ENCODE measurements around the gene COA6. TPM values are rescaled to one million over a fixed set of nuclear protein-coding genes. Genes with fewer than 3 reads are reported as not detected.
"Not testable (repeated sequence)": the region's sequence is repeated elsewhere in the genome, so short reads cannot be mapped to it uniquely, and the experiment has no call there.

Gene COA6
- polyA plus RNA-seq, 1 experiment, result 11.7 TPM

DNA sequence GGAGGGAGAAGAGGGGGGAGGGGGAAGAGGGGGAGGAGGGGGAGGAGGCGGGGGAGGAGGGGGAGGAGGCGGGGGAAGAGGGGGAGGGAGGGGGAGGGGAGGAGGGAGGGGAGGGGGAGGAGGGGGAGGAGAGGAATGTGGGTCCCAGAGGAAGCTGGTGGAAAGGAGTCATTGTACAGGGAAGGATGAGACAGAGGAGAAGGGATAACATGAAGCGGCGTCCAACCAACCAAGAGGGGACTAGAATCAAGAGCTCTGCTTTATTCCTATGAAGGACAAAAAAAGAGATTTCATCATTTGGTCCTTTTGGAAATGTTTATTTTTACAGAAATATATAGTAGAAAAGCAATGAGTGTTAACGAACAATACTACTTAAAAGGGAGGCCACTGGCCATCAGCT, 24.5 kb downstream of the COA6 start:
- POLR2A ChIA-PET, result no interaction called here

DNA sequence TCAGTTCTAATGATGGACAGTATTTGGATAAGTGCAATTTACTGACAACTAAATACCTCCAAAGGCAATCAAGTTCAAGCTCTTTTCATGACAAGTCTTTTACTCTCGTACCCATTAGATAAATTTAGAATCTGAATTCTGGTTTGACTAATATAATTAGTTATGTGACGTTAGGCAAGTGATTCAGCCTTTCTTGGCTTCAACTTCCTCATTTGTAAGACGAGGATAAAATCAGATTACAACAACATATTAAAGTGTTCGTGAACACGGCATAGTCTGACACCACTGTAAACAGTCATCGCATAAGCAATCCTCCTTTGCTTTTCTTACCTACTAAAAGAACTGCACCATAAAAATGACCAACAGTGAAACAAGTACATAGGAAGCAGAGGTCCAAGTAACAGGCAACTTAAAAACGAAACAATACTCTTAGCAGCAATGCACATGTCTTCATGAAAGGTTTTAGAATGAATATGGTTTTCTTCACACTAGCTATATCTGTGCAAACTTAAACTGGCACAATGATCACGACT, 25.7 kb downstream of the COA6 start:
- DNase-seq (ENCODE audit: low read depth), result no peak
- Histone ChIP-seq H3K4me3 (ENCODE audit: low read depth, low read length) (no peak overlapping the region), H3K27me3 (ENCODE audit: control insufficient read depth, insufficient read depth, low read length) (no peaks in the 10 kb centered on the region), H3K36me3 (ENCODE audit: control insufficient read depth, insufficient read depth, low read length) (no peaks in the 10 kb centered on the region)
- TF ChIP-seq, protein P1, sequence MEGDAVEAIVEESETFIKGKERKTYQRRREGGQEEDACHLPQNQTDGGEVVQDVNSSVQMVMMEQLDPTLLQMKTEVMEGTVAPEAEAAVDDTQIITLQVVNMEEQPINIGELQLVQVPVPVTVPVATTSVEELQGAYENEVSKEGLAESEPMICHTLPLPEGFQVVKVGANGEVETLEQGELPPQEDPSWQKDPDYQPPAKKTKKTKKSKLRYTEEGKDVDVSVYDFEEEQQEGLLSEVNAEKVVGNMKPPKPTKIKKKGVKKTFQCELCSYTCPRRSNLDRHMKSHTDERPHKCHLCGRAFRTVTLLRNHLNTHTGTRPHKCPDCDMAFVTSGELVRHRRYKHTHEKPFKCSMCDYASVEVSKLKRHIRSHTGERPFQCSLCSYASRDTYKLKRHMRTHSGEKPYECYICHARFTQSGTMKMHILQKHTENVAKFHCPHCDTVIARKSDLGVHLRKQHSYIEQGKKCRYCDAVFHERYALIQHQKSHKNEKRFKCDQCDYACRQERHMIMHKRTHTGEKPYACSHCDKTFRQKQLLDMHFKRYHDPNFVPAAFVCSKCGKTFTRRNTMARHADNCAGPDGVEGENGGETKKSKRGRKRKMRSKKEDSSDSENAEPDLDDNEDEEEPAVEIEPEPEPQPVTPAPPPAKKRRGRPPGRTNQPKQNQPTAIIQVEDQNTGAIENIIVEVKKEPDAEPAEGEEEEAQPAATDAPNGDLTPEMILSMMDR (IDR thresholded peaks at IDR 0.05; ENCODE audit: insufficient read depth, low read depth, low read length), result no peak
- CTCF ChIA-PET, result no interaction called here
- POLR2A ChIA-PET, result no interaction called here

More for the DNA sequence above, 24.5 kb downstream of the COA6 start:
- DNase-seq (ENCODE audit: low read depth), result no peak
- no peak overlapping the region for H3K4me3 ChIP-seq (ENCODE audit: low read depth, low read length)
- H3K36me3 ChIP-seq (ENCODE audit: control insufficient read depth, insufficient read depth, low read length), result peaks cover 2% of the 10 kb centered on the region
- TF ChIP-seq, protein P1 (IDR thresholded peaks at IDR 0.05; ENCODE audit: insufficient read depth, low read depth, low read length), result no peak
- H3K27me3 ChIP-seq (ENCODE audit: control insufficient read depth, insufficient read depth, low read length), result no peaks in the 10 kb centered on the region
- CTCF ChIA-PET, result no interaction called here

DNA sequence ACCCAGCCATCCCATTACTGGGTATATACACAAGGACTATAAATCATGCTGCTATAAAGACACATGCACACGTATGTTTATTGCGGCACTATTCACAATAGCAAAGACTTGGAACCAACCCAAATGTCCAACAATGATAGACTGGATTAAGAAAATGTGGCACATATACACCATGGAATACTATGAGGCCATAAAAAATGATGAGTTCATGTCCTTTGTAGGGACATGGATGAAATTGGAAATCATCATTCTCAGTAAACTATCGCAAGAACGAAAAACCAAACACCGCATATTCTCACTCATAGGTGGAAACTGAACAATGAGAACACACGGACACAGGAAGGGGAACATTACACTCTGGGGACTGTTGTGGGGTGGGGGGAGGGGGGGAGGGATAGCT, 26.3 kb downstream of the COA6 start:
- H3K27me3 ChIP-seq (ENCODE audit: control insufficient read depth, insufficient read depth, low read length); POLR2A ChIA-PET; H3K36me3 ChIP-seq (ENCODE audit: control insufficient read depth, insufficient read depth, low read length); CTCF ChIA-PET; DNase-seq (ENCODE audit: low read depth); H3K4me3 ChIP-seq (ENCODE audit: low read depth, low read length): not testable (repeated sequence)

DNA sequence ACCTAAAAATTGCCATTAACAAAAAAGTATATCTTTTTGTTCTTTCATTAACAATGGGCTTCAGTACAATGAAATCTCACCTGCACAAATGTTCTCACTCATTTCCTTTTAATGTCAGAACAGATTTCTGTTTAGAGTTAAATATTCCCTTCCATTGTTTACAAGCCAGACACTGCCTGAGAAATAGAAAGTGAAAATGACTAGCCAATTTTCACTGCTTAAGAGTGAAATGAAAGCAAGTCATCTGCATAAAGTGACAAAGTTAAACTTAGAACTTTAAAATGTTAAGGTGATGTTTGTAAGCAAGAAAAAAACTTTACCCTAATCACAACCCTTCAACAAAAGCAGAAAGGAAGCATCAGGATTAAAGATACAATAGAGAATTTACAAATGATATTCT, 27.5 kb downstream of the COA6 start:
- DNase-seq (ENCODE audit: low read depth), result no peak
- CTCF ChIA-PET, result no interaction called here
- Histone ChIP-seq H3K4me3 (ENCODE audit: low read depth, low read length) (no peak overlapping the region), H3K27me3 (ENCODE audit: control insufficient read depth, insufficient read depth, low read length) (no peaks in the 10 kb centered on the region), H3K36me3 (ENCODE audit: control insufficient read depth, insufficient read depth, low read length) (peaks cover 1% of the 10 kb centered on the region)
- TF ChIP-seq, protein P1 (IDR thresholded peaks at IDR 0.05; ENCODE audit: insufficient read depth, low read depth, low read length), result no peak
- POLR2A ChIA-PET, result no interaction called here

DNA sequence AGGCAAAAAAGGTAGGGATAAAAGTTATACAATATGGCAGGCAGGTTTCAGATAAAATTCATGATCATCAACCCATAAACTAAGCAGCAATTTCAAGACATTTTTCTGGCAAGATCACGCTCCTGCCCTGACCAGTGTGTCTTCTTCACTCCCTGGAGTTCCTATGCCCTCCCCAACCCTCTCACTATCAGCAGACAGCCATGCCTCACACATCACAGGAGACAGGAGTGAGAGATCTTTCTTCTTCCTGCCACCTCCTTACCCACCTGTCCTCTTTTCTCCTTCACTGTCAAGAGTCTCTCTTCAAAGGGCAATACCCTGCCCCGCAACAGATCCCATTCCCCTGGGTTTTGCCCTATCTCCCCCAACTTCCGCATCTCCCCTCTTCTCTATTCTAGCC, 28.4 kb downstream of the COA6 start:
- Histone ChIP-seq H3K36me3 (ENCODE audit: control insufficient read depth, insufficient read depth, low read length) (peaks cover 1% of the 10 kb centered on the region), H3K27me3 (ENCODE audit: control insufficient read depth, insufficient read depth, low read length) (no peaks in the 10 kb centered on the region), H3K4me3 (ENCODE audit: low read depth, low read length) (no peak overlapping the region)
- no peak for DNase-seq (ENCODE audit: low read depth)
- TF ChIP-seq, protein P1 (IDR thresholded peaks at IDR 0.05; ENCODE audit: insufficient read depth, low read depth, low read length), result no peak
- CTCF ChIA-PET, result no interaction called here
- POLR2A ChIA-PET, result no interaction called here

DNA sequence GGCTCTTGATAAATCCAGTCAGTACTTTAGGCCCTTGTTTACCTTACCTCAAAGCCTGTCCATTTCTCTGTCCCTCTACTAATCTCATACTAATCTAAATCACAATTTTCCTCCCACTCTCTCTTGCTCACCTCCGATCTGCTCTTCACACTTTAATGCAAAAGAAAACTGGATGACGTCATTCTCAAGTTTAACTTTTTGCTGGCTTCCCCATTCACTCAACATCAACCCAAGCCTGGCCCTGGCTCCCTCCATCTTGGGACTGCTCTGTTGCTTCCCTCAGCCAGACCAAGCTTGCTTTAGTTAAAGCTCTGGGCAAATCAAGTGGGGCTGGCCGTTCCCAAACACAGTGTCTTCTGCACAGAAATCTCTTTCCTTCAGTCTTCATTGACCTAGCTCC, 29.7 kb downstream of the COA6 start:
- CTCF ChIA-PET, result no interaction called here
- no peak overlapping the region for H3K4me3 ChIP-seq (ENCODE audit: low read depth, low read length)
- H3K36me3 ChIP-seq (ENCODE audit: control insufficient read depth, insufficient read depth, low read length), result peaks cover 1% of the 10 kb centered on the region
- TF ChIP-seq, protein P1 (IDR thresholded peaks at IDR 0.05; ENCODE audit: insufficient read depth, low read depth, low read length), result no peak
- no peaks in the 10 kb centered on the region for H3K27me3 ChIP-seq (ENCODE audit: control insufficient read depth, insufficient read depth, low read length)
- DNase-seq (ENCODE audit: low read depth), result no peak
- POLR2A ChIA-PET, result no interaction called here

Measured in BJ (cell line).